ENCODE results near the gene PER1.

PER1 gene

DNA sequence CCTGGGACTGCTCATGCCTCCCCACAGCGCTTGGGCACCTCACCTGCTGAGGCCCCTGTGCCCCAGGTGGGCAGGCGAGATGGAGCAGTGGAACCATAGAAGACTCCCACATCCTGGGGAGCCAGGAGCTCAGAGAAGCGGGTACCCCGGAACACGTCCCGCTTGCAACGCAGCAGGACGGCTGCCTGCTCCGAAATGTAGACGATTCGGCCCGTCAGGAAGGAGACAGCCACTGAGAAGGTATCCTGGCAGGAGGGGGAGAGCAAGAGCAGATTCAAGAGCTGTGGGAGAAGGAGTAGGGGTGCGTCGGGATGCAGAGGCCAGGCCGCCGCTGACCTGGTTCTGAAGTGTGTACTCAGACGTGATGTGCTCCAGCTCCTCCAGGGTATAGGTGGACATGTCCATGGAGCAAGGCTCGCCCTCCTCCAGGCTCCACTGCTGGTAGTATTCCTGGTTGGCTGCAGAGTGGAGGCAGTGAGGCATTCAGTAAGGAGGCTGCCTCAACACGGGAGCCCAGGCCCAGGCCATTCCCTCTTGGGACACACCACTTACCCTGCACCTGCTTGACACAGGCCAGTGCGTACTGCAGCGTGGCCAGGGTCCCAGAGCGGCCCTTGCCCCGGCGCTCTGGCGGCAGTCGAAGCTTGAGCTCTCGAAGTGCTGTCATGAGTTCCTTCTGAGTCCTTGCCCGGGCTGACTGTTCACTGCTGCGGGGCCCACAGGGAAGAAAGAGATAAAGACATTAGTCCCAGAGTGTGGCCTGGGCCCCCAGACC lies 2.6 kb downstream of the PER1 start:
- no peak overlapping the region for H3K9ac ChIP-seq (ENCODE audit: low read length)
- H3K27me3 ChIP-seq (ENCODE audit: control insufficient read depth in 1 of 2, insufficient read depth in 2 of 2, low read length in 2 of 2): no peaks in the 10 kb centered on the region
- H3K4me1 ChIP-seq (ENCODE audit: insufficient read depth, low read length): peaks cover 35% of the 10 kb centered on the region
- peaks cover 72% of the 10 kb centered on the region for H3K36me3 ChIP-seq (ENCODE audit: insufficient read depth, low read length)
- no peak overlapping the region for H3K27ac ChIP-seq (ENCODE audit: low read depth, low read length)
- H3K9me3 ChIP-seq (ENCODE audit: low read length): no peaks in the 10 kb centered on the region
- no peak overlapping the region for H3K4me3 ChIP-seq (ENCODE audit: low read depth in 1 of 2, low read length in 2 of 2)

- Histone ChIP-seq H3K4me1 (ENCODE audit: insufficient read depth, low read length) (peaks cover 30% of the 10 kb centered on the region), H3K9ac (ENCODE audit: low read length) (no peak overlapping the region), H3K36me3 (ENCODE audit: insufficient read depth, low read length) (peaks cover 82% of the 10 kb centered on the region), H3K4me3 (ENCODE audit: low read depth in 1 of 2, low read length in 2 of 2) (no peak overlapping the region), H3K9me3 (ENCODE audit: low read length) (no peaks in the 10 kb centered on the region), H3K27me3 (ENCODE audit: control insufficient read depth in 1 of 2, insufficient read depth in 2 of 2, low read length in 2 of 2) (no peaks in the 10 kb centered on the region), H3K27ac (ENCODE audit: low read depth, low read length) (no peak overlapping the region)
These were observed 3.6 kb downstream of the PER1 start for GRCh38 chr17:8148560-8148959.

DNA sequence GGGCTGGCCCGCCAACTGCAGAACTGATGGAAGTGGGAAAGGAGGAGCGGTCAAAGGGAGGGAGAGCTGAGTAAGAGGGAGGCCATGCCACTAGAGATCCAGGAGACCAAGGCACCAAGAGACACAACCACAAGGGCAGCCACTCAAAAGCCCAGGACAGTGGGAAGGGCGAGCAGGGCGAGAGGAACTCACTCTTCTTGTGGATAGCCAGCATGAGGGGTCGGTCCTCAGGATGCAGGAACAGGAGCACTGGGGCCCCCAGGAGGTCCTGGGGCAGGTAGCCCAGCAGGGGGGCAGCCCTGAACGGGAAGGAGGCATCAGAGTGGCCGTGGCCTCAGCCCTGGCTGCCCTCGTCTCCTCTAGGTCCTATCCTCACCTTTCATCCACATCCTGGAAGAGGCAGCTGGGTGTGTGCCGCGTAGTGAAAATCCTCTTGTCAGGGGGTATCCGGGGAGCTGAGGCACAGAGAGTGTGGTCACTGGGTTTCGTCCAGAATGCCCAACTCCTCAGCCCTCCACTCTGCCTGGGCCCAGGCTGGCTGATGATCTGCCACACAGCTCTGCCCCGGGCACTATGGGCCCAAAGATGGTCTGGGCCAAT lies 4.3 kb downstream of the PER1 start:
- Histone ChIP-seq H3K27ac (ENCODE audit: low read depth, low read length) (no peak overlapping the region), H3K9me3 (ENCODE audit: low read length) (no peaks in the 10 kb centered on the region), H3K36me3 (ENCODE audit: insufficient read depth, low read length) (peaks cover 82% of the 10 kb centered on the region), H3K27me3 (ENCODE audit: control insufficient read depth in 1 of 2, insufficient read depth in 2 of 2, low read length in 2 of 2) (no peaks in the 10 kb centered on the region), H3K4me1 (ENCODE audit: insufficient read depth, low read length) (peaks cover 23% of the 10 kb centered on the region), H3K4me3 (ENCODE audit: low read depth in 1 of 2, low read length in 2 of 2) (no peak overlapping the region), H3K9ac (ENCODE audit: low read length) (no peak overlapping the region)

GRCh38 chr17:8147141-8147804 lies 4.9 kb downstream of the PER1 start:
- Histone ChIP-seq H3K27me3 (ENCODE audit: control insufficient read depth in 1 of 2, insufficient read depth in 2 of 2, low read length in 2 of 2) (no peaks in the 10 kb centered on the region), H3K36me3 (ENCODE audit: insufficient read depth, low read length) (peaks cover 86% of the 10 kb centered on the region), H3K9me3 (ENCODE audit: low read length) (no peaks in the 10 kb centered on the region), H3K9ac (ENCODE audit: low read length) (no peak overlapping the region), H3K4me3 (ENCODE audit: low read depth in 1 of 2, low read length in 2 of 2) (no peak overlapping the region), H3K4me1 (ENCODE audit: insufficient read depth, low read length) (peaks cover 18% of the 10 kb centered on the region), H3K27ac (ENCODE audit: low read depth, low read length) (no peak overlapping the region)

DNA sequence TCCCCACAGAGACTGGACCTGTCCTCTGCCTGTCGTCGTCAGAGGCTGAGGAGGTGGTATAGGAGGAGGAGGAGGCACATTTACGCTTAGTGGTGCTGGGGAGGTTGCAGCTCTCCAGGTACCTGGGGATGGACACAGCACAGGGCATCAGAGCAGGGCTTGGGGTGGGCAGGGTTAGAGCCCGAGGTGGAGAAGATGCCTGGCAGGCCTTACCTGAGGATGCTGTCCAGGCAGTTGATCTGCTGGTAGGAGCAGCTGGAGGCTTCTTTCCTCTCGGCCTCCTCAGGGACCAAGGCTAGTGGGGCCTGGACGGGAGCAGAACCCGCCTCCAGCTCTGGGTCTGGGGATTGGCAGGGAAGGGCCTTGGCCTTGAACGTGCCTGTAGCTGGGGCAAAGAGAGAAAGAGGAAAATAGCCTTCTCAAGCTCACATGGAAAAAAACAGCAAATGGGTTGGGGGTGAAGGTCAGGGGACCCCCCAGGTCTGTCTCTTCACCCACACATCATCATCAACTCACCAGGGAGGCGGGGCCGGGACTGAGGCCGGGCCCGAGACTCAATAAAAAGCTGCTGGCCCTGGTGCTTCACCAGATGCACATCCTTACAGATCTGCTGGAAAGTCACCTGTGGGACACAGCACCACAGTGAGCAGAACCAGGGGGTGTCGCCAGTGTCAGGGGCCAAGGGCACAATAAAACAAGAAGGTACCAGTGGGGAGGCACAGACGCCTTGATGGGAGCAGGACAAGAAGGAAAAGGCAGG lies 5.6 kb downstream of the PER1 start:
- H3K9ac ChIP-seq (ENCODE audit: low read length): no peak overlapping the region
- H3K9me3 ChIP-seq (ENCODE audit: low read length): no peaks in the 10 kb centered on the region
- H3K4me3 ChIP-seq (ENCODE audit: low read depth in 1 of 2, low read length in 2 of 2): no peak overlapping the region
- no peak overlapping the region for H3K27ac ChIP-seq (ENCODE audit: low read depth, low read length)
- H3K4me1 ChIP-seq (ENCODE audit: insufficient read depth, low read length): peaks cover 18% of the 10 kb centered on the region
- peaks cover 93% of the 10 kb centered on the region for H3K36me3 ChIP-seq (ENCODE audit: insufficient read depth, low read length)
- H3K27me3 ChIP-seq (ENCODE audit: control insufficient read depth in 1 of 2, insufficient read depth in 2 of 2, low read length in 2 of 2): no peaks in the 10 kb centered on the region

DNA sequence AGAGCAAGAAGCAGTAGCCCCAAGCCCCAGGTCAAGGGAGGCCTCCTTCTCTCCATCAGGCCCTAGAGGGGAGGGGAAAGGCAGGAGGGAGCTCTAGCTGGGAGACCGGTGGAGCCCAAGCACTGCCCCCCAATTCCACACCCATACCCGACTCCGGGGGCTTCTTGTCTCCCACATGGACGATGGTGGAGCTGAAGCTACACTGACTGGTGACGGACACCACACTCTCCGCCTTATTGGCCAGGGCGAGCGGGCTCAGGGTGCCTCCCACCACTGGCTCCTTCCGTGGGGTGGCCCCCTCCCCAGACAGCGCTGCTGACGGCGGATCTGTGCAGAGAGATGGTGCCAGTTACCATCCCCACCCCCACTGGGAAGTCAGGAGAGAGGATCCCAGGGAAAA lies 6.4 kb downstream of the PER1 start:
- no peaks in the 10 kb centered on the region for H3K9me3 ChIP-seq (ENCODE audit: low read length)
- H3K36me3 ChIP-seq (ENCODE audit: insufficient read depth, low read length): peaks cover 99% of the 10 kb centered on the region
- no peak overlapping the region for H3K9ac ChIP-seq (ENCODE audit: low read length)
- no peak overlapping the region for H3K27ac ChIP-seq (ENCODE audit: low read depth, low read length)
- no peaks in the 10 kb centered on the region for H3K27me3 ChIP-seq (ENCODE audit: control insufficient read depth in 1 of 2, insufficient read depth in 2 of 2, low read length in 2 of 2)
- H3K4me3 ChIP-seq (ENCODE audit: low read depth in 1 of 2, low read length in 2 of 2): no peak overlapping the region
- H3K4me1 ChIP-seq (ENCODE audit: insufficient read depth, low read length): peaks cover 16% of the 10 kb centered on the region

DNA sequence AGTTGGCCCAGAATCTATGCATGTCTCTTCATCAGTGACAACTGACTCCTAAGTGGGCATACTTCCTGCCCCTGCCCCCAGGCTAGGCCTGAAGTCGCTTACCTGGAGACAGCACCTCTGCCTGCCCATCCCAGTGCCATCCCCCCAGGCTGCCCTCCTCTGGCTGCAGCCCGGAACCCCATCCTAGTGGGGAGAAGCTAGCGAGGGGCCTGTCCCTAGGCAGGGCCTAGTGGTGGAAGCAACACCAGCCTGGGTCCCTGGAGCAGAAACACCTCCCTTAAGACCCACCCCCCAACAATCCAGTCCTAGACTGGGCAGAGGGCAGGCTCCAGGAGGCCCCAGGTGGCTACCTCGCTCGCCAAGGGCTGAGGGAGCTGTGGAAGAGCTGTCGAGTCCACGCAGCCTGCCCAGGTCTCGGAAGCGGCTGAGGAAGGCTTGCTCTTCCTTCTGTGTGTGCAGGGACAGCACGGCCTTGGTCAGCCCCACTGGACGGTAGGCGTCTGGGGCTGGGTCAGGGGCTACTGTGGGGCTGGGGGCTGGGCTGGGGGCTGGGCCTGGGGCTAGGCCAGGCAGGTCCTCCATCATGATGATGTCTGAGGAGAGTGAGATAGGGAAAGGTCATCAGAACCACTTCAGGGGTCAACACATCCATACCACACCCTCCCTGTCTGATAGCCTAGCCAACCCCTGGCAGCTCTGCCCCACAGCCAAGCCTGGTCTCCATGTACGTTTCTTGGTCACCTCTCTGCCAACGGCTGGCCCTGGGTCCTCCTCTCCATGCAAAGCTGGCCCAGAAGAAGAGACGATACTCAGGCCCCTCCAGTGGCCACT lies 7.6 kb downstream of the PER1 start:
- Histone ChIP-seq H3K4me3 (ENCODE audit: low read depth in 1 of 2, low read length in 2 of 2) (no peak overlapping the region), H3K27me3 (ENCODE audit: control insufficient read depth in 1 of 2, insufficient read depth in 2 of 2, low read length in 2 of 2) (no peaks in the 10 kb centered on the region), H3K9ac (ENCODE audit: low read length) (no peak overlapping the region), H3K27ac (ENCODE audit: low read depth, low read length) (no peak overlapping the region), H3K9me3 (ENCODE audit: low read length) (no peaks in the 10 kb centered on the region), H3K36me3 (ENCODE audit: insufficient read depth, low read length) (peaks cover 99% of the 10 kb centered on the region), H3K4me1 (ENCODE audit: insufficient read depth, low read length) (peaks cover 4% of the 10 kb centered on the region)

- H3K9ac ChIP-seq (ENCODE audit: low read length): no peak overlapping the region
- peaks cover 95% of the 10 kb centered on the region for H3K36me3 ChIP-seq (ENCODE audit: insufficient read depth, low read length)
- peaks cover 6% of the 10 kb centered on the region for H3K4me1 ChIP-seq (ENCODE audit: insufficient read depth, low read length)
- H3K4me3 ChIP-seq (ENCODE audit: low read depth in 1 of 2, low read length in 2 of 2): no peak overlapping the region
- H3K27me3 ChIP-seq (ENCODE audit: control insufficient read depth in 1 of 2, insufficient read depth in 2 of 2, low read length in 2 of 2): no peaks in the 10 kb centered on the region
- H3K27ac ChIP-seq (ENCODE audit: low read depth, low read length): no peak overlapping the region
- no peaks in the 10 kb centered on the region for H3K9me3 ChIP-seq (ENCODE audit: low read length)
These were observed 8.4 kb downstream of the PER1 start for GRCh38 chr17:8143581-8144400.

DNA sequence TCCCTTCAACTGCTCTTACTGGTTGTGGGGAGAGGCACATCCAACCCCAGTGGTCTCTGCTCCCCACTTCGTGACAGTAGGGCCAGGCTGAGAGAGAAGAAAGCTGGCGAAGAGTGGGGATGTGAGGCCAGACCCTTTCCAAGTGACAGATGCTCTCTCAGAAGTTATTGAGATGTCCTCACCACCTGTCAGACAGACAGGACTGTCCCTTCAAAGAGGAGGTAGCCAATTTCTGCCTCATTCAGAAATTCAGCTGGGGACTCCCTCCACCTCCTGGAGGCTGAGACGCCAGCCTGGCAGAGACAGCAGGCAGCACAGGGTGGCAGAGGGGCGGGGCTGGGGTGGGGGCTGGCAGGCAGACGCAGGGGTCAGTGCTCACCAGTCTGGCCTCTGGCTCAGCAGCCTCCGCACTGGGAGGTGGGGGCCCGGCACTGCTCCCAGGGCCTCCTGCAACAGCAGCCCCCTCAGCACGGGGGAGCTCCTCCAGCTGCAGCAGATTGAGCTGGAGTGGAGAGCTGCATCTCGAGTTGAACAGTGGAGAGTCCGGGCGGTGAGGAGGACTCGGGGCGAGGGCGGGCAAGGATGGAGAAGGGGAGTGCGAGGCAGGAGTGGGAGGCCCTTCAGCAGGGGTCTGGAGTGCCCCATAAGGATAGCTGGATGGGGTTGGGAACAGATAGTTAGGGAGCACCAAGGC lies 9.2 kb downstream of the PER1 start:
- Histone ChIP-seq H3K27me3 (ENCODE audit: control insufficient read depth in 1 of 2, insufficient read depth in 2 of 2, low read length in 2 of 2) (no peaks in the 10 kb centered on the region), H3K9ac (ENCODE audit: low read length) (no peak overlapping the region), H3K4me1 (ENCODE audit: insufficient read depth, low read length) (peaks cover 12% of the 10 kb centered on the region), H3K9me3 (ENCODE audit: low read length) (no peaks in the 10 kb centered on the region), H3K36me3 (ENCODE audit: insufficient read depth, low read length) (peaks cover 87% of the 10 kb centered on the region), H3K4me3 (ENCODE audit: low read depth in 1 of 2, low read length in 2 of 2) (no peak overlapping the region), H3K27ac (ENCODE audit: low read depth, low read length) (no peak overlapping the region)

Measured in muscle layer of colon (tissue), 2 donors.